HEK293T (cell line): ENCODE results near the gene CAPN9.

ENCODE experiments used
- ARNT ChIP-seq: fragments of 450-650 bp; IDR thresholded peaks from 2 replicates; pipeline ENCODE4 v1.6.1; 2017; ENCODE audit warnings: mild to moderate bottlenecking
- BHLHE40 ChIP-seq: fragments of 450-650 bp; IDR thresholded peaks from 2 replicates; pipeline ENCODE4 v1.6.1; 2016; ENCODE audit warnings: mild to moderate bottlenecking, moderate library complexity, borderline replicate concordance
- ELF4 ChIP-seq: fragments of 450-650 bp; IDR thresholded peaks from 2 replicates; pipeline ENCODE4 v1.6.1; 2017; ENCODE audit warnings: antibody characterized with exemption
- FOXA1 ChIP-seq: fragments of 450-650 bp; IDR thresholded peaks from 2 replicates; pipeline ENCODE4 v1.6.1; 2016; ENCODE audit warnings: mild to moderate bottlenecking
- FOXK2 ChIP-seq: fragments of 450-650 bp; IDR thresholded peaks from 2 replicates; pipeline ENCODE4 v1.6.1; 2016; ENCODE audit warnings: mild to moderate bottlenecking
- FOXM1 ChIP-seq: fragments of 450-650 bp; IDR thresholded peaks from 2 replicates; pipeline ENCODE4 v1.6.1; 2017; ENCODE audit warnings: mild to moderate bottlenecking, borderline replicate concordance
- HDGF ChIP-seq: fragments of 450-650 bp; IDR thresholded peaks from 2 replicates; pipeline ENCODE4 v1.6.1; 2017; ENCODE audit warnings: antibody characterized with exemption, borderline replicate concordance
- L3MBTL2 ChIP-seq: fragments of 450-650 bp; conservative IDR thresholded peaks from 2 replicates; pipeline ENCODE4 v1.6.1; 2016; ENCODE audit warnings: mild to moderate bottlenecking
- LEF1 ChIP-seq: fragments of 450-650 bp; IDR thresholded peaks from 2 replicates; pipeline ENCODE4 v1.6.1; 2017; ENCODE audit warnings: mild to moderate bottlenecking, borderline replicate concordance
- PKNOX1 ChIP-seq: fragments of 450-650 bp; IDR thresholded peaks from 2 replicates; pipeline ENCODE4 v1.6.1; 2016
- SP1 ChIP-seq: fragments of 450-650 bp; IDR thresholded peaks from 2 replicates; pipeline ENCODE4 v1.6.1; 2017
- SUZ12 ChIP-seq: fragments of 450-650 bp; IDR thresholded peaks from 2 replicates; pipeline ENCODE4 v1.6.1; 2016; ENCODE audit warnings: mild to moderate bottlenecking
- ZNF384 ChIP-seq: fragments of 450-650 bp; IDR thresholded peaks from 2 replicates; pipeline ENCODE4 v1.6.1; 2016

DNA sequence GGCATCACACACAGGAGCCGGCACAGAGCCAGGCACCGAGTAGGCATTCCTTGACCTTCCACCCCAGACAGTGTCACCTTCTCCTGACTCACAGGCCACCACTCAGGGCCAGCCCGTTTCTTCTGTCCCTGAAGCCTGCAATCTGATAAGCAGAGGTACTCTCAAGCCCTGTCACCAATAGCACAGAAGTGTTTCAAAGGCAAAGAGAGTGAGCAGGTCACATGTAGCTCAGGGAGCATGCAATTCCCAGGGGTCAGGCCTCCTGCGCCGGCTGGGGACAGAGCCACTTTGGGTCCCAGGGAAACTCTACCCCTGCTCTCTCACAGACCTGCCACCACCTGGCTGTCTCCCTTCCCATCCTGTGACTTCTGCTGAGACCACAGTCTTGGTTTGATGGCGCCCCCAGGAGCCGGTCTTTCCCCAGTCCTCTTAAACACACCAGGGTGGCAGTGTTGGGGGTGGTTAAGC, 13.2 kb downstream of the CAPN9 start:
- no peak for TF ChIP-seq HDGF
- TF ChIP-seq FOXK2, result no peak
- TF ChIP-seq ARNT, result no peak
- no peak for TF ChIP-seq PKNOX1
- no peak for TF ChIP-seq SP1
- no peak for TF ChIP-seq FOXA1
- no peak for TF ChIP-seq ZNF384
- TF ChIP-seq BHLHE40, result no peak
- no peak for TF ChIP-seq L3MBTL2
- no peak for TF ChIP-seq SUZ12
- no peak for TF ChIP-seq ELF4
- TF ChIP-seq LEF1, result no peak
- TF ChIP-seq FOXM1, result no peak
